HepG2 (cell line): ENCODE results near the gene HCFC1. TPM values are rescaled to one million over a fixed set of nuclear protein-coding genes. Genes with fewer than 3 reads are reported as not detected.

Source experiments
- ATAC-seq: fragments of 200-7000 bp; cut with Tn5 transposase; 3 replicates; pipeline ENCODE4 v1.9.1; 2020; ENCODE audit warnings: mild to moderate bottlenecking, moderate library complexity
- BruUV-seq: library from RNA; stranded (reverse); fragments of 400-500 nt; replicated peaks from 2 replicates; lab custom pipeline; 2021; lab: Mats Ljungman, UMichigan
- CTCF ChIA-PET: fragments of 300-600 bp; formaldehyde crosslinking; extraction: SDS; loops from one replicate; lab custom pipeline; 2021; ENCODE audit warnings: low total read pairs, inconsistent platforms, low intra/inter-chr PET ratio; lab: Yijun Ruan, JAX
- POLR2A ChIA-PET: fragments of 350-600 bp; sonication (Branson Sonifier 250); formaldehyde crosslinking; loops from one replicate; lab custom pipeline; 2020; ENCODE audit warnings: antibody characterized with exemption, inconsistent platforms; lab: Yijun Ruan, JAX
- DNase-seq: peaks from one replicate; pipeline ENCODE4 v3.0.0-alpha.2; 2015; ENCODE audit warnings: low spot score
- FAIRE-seq: peaks from 3 replicates; lab custom pipeline; 2011; peaks lifted over from hg19 to GRCh38; lab: Jason Lieb, UNC
- H2AFZ ChIP-seq: one replicate; pipeline ENCODE4 v1.6.1; 2011; ENCODE audit warnings: low read length, inconsistent platforms
- H3K27ac ChIP-seq: fragments of 300-600 bp; 3 replicates; pipeline ENCODE4 v1.8.0; 2011; ENCODE audit warnings: mixed run types, mild to moderate bottlenecking, mixed read lengths, low read length, inconsistent platforms; ENCODE audit not compliant: insufficient read depth; ENCODE audit errors: extremely low read length
- H3K27me3 ChIP-seq, 2 experiments: fragments of 200-600 bp in 1 of 2; 2 replicates in 1 of 2; 3 replicates in 1 of 2; pipeline versions ENCODE4 v1.6.0 to v1.8.0; 2011; ENCODE audit warnings: low read length in 2 of 2, mild to moderate bottlenecking in 2 of 2, moderate library complexity in 2 of 2, inconsistent platforms in 1 of 2; ENCODE audit not compliant: insufficient read depth in 2 of 2, control insufficient read depth in 1 of 2
- H3K36me3 ChIP-seq, 2 experiments: fragments of 200-600 bp in 1 of 2; replicated peaks in 1 of 2; 2 replicates in 1 of 2; 3 replicates in 1 of 2; pipeline versions ENCODE4 v1.5.1 to v1.8.0; 2011; ENCODE audit warnings: low read length in 2 of 2, inconsistent platforms in 1 of 2; ENCODE audit not compliant: insufficient read depth in 2 of 2, control insufficient read depth in 1 of 2
- H3K4me1 ChIP-seq: 2 replicates; pipeline ENCODE4 v1.5.1; 2012; ENCODE audit warnings: low read length, inconsistent platforms; ENCODE audit not compliant: insufficient read depth
- H3K4me2 ChIP-seq: 2 replicates; pipeline ENCODE4 v1.6.0; 2011; ENCODE audit warnings: low read depth, low read length, inconsistent platforms
- H3K4me3 ChIP-seq, 3 experiments: fragments of 200-600 bp in 1 of 3; sonication (generic), shearing (Covaris generic) in 1 of 3; replicated peaks in 1 of 3; 2 replicates each; pipeline ENCODE4 v1.5.1; 2011 to 2016; ENCODE audit warnings: low read length in 3 of 3, inconsistent platforms in 2 of 3, low read depth in 2 of 3, mild to moderate bottlenecking in 2 of 3, control low read depth in 1 of 3, mixed read lengths in 1 of 3; ENCODE audit not compliant: insufficient read depth in 1 of 3
- H3K79me2 ChIP-seq: one replicate; pipeline ENCODE4 v1.6.1; 2011; ENCODE audit warnings: low read length, inconsistent platforms; ENCODE audit not compliant: insufficient read depth
- H3K9ac ChIP-seq: 2 replicates; pipeline ENCODE4 v1.6.0; 2011; ENCODE audit warnings: mild to moderate bottlenecking, low read depth, low read length, inconsistent platforms; ENCODE audit not compliant: insufficient read depth
- H3K9me3 ChIP-seq: 2 replicates; pipeline ENCODE4 v1.5.1; 2012; ENCODE audit warnings: mild to moderate bottlenecking, low read length
- H4K20me1 ChIP-seq: 2 replicates; pipeline ENCODE4 v1.6.0; 2011; ENCODE audit warnings: inconsistent platforms, mild to moderate bottlenecking, low read length, moderate library complexity; ENCODE audit not compliant: insufficient read depth
- KAT2B ChIP-seq: fragments of 150-350 bp; IDR thresholded peaks from 2 replicates; pipeline ENCODE4 v1.6.1; 2014; ENCODE audit warnings: low read depth, low read length, borderline replicate concordance
- MXD4 ChIP-seq: IDR thresholded peaks from 2 replicates; pipeline ENCODE4 v1.6.1; 2016; ENCODE audit warnings: mild to moderate bottlenecking, missing biosample characterization, missing genetic modification reagents
- NR2C2 ChIP-seq: sonication (generic); formaldehyde crosslinking; IDR thresholded peaks from 2 replicates; pipeline ENCODE4 v1.4.0; 2020; ENCODE audit warnings: missing genetic modification reagents, mild to moderate bottlenecking, moderate library complexity, borderline replicate concordance
- SMC3 ChIP-seq: IDR thresholded peaks from 2 replicates; pipeline ENCODE4 v1.6.1; 2011; ENCODE audit warnings: low read length, improper control_type of control experiment
- ZBED4 ChIP-seq: sonication (generic); formaldehyde crosslinking; IDR thresholded peaks from 2 replicates; pipeline ENCODE4 v1.4.0; 2020; ENCODE audit warnings: missing genetic modification reagents, borderline replicate concordance
- ZKSCAN8 ChIP-seq: IDR thresholded peaks from 2 replicates; pipeline ENCODE4 v1.6.1; 2016; ENCODE audit warnings: borderline replicate concordance, missing genetic modification reagents, missing compliant biosample characterization
- ZNF160 ChIP-seq: sonication (generic); formaldehyde crosslinking; IDR thresholded peaks from 2 replicates; pipeline ENCODE4 v1.8.0; 2022; ENCODE audit warnings: mild to moderate bottlenecking, inconsistent platforms, missing genetic modification reagents
- ZNF276 ChIP-seq: sonication (generic); formaldehyde crosslinking; IDR thresholded peaks from 2 replicates; pipeline ENCODE4 v1.4.0; 2020; ENCODE audit warnings: mild to moderate bottlenecking, low read depth, missing genetic modification reagents
- ZNF33A ChIP-seq: sonication (generic); formaldehyde crosslinking; IDR thresholded peaks from 2 replicates; pipeline ENCODE4 v1.5.1; 2020; ENCODE audit warnings: missing genetic modification reagents, mild to moderate bottlenecking, moderate library complexity, borderline replicate concordance
- ZNF343 ChIP-seq: sonication (generic); formaldehyde crosslinking; IDR thresholded peaks from 2 replicates; pipeline ENCODE4 v1.4.0; 2020; ENCODE audit warnings: mild to moderate bottlenecking, missing genetic modification reagents
- ZNF576 ChIP-seq: sonication (generic); formaldehyde crosslinking; IDR thresholded peaks from 2 replicates; pipeline ENCODE4 v1.4.0; 2020; ENCODE audit warnings: mild to moderate bottlenecking, missing genetic modification reagents
- ZNF615 ChIP-seq: sonication (generic); formaldehyde crosslinking; IDR thresholded peaks from 2 replicates; pipeline ENCODE4 v1.5.0; 2020; ENCODE audit warnings: mild to moderate bottlenecking, missing genetic modification reagents, borderline replicate concordance
- ZNF772 ChIP-seq: sonication (generic); formaldehyde crosslinking; IDR thresholded peaks from 2 replicates; pipeline ENCODE4 v1.5.0; 2020; ENCODE audit warnings: mild to moderate bottlenecking, missing genetic modification reagents
- ZSCAN20 ChIP-seq: sonication (generic); formaldehyde crosslinking; IDR thresholded peaks from 2 replicates; pipeline ENCODE4 v1.4.0; 2020; ENCODE audit warnings: missing genetic modification reagents, mild to moderate bottlenecking, borderline replicate concordance
- WGBS: methylation state at CpG from one replicate; pipeline ENCODE4 v1.1.6; 2017; ENCODE audit warnings: low lambda C conversion rate; 5-methylcytosine and 5-hydroxymethylcytosine counted together
- in situ Hi-C: cut with HindIII; loops from 2 replicates; pipeline ENCODE4 v1.10.0; 2017; ENCODE audit warnings: low pct_unique_long_range_greater_than_20kb; ENCODE audit not compliant: extremely low pct_ligation_motif_present
- intact Hi-C: fragments of 100-400 bp; cut with micrococcal nuclease; formaldehyde crosslinking; loops from one replicate; pipeline ENCODE4 v1.10.0; 2022; ENCODE audit not compliant: unreplicated experiment
- polyA plus RNA-seq, 8 experiments: library from polyadenylated mRNA; depleted of rRNA in 3 of 8; stranded (reverse) in 7 of 8; unstranded in 1 of 8; fragments of >200 nt; fragmentation: Illumina TruSeq in 4 of 8; extraction: Trizol in 4 of 8; gene quantifications; 2 replicates each; pipeline versions ENCODE4 v1.2.1 to v1.2.3, GENCODE V29; 2011 to 2016; ENCODE audit warnings: low read depth in 4 of 8, missing spikeins in 1 of 8, mixed read lengths in 1 of 8; ENCODE audit not compliant: insufficient read depth in 1 of 8
- total RNA-seq, 5 experiments: library from RNA; depleted of rRNA; stranded (reverse); fragments of >200 nt; fragmentation: Illumina TruSeq; extraction: Trizol; gene quantifications; 2 replicates each; pipeline ENCODE4 v1.2.3, GENCODE V29; 2016; ENCODE audit warnings: low read depth in 1 of 5

Gene HCFC1
- total and polyA plus RNA-seq, 2 of the 13 experiments (the other 11 are each of a cell fraction or from before 2014, with no cell fraction given), result 5.8 to 17.8 TPM

- in situ Hi-C loops (no loop called here), intact Hi-C loops (no loop called here)
- POLR2A ChIA-PET, result no interaction called here
- no peaks in the 10 kb centered on the region for H3K36me3 ChIP-seq
- FAIRE-seq, result no peak
- H3K79me2 ChIP-seq, result no peaks in the 10 kb centered on the region
- no TSS peak for BruUV-seq
- no peak overlapping the region for H3K9ac ChIP-seq
- H3K4me1 ChIP-seq, result peaks cover 5% of the 10 kb centered on the region
- WGBS, result no CpG with 5 or more reads among the region's 17 CpGs
- H4K20me1 ChIP-seq, result no peaks in the 10 kb centered on the region
- TF ChIP-seq ZNF276 (CRISPR knock-in tag), result no peak
- TF ChIP-seq ZSCAN20 (CRISPR knock-in tag), result no peak
- no peak for TF ChIP-seq ZNF772 (CRISPR knock-in tag)
- TF ChIP-seq ZBED4, result no peak
- TF ChIP-seq ZNF615 (CRISPR knock-in tag), result no peak
- TF ChIP-seq ZNF160 (CRISPR knock-in tag), result no peak
- TF ChIP-seq ZNF33A, result no peak
- no peak for TF ChIP-seq NR2C2 (CRISPR knock-in tag)
- no peak for TF ChIP-seq KAT2B
- TF ChIP-seq ZKSCAN8 (CRISPR knock-in tag), result no peak
- no peak for TF ChIP-seq MXD4 (CRISPR knock-in tag)
- TF ChIP-seq ZNF343, result no peak
- TF ChIP-seq SMC3, result no peak
- TF ChIP-seq ZNF576, result no peak
- TF ChIP-seq, all 625 proteins: peak for 0
- H3K9me3 ChIP-seq, result no peaks in the 10 kb centered on the region
- CTCF ChIA-PET, result no interaction called here
- no peak overlapping the region for H2AFZ ChIP-seq
- ATAC-seq (no peak), DNase-seq (no peak)
- H3K27me3 ChIP-seq, result no peaks in the 10 kb centered on the region; a peak in 2 of 5 replicates
- no peak overlapping the region for H3K4me3 ChIP-seq
- no peak overlapping the region for H3K27ac ChIP-seq
- H3K4me2 ChIP-seq, result no peak overlapping the region
These were observed 58.4 kb downstream of the HCFC1 start for GRCh38 chrX:153913211-153913610.
